ENCODE measurements around the gene OR52B6. TPM values are rescaled to one million over a fixed set of nuclear protein-coding genes. Genes with fewer than 3 reads are reported as not detected.

The OR52B6 gene
- total RNA-seq (not detected), polyA plus RNA-seq (not detected)
- long read RNA-seq, donor 1 = 0 reads
- long read RNA-seq, donor 2 = 0 reads
- long read RNA-seq, donor 3 = 0 reads
- long read RNA-seq, donor 4 = 0 reads
- long read RNA-seq, donor 5 = 0 reads
- long read RNA-seq, donor 6 = 0 reads
- long read RNA-seq, donor 7, partial matches to known transcripts = 0 of 1 reads
- long read RNA-seq, donor 7, other reads (novel, unspliced or antisense) = 0 of 1 reads
- long read RNA-seq, donor 8 = 0 reads
- long read RNA-seq, donor 9 = 0 reads
- long read RNA-seq, donor 10 = 0 reads

DNA sequence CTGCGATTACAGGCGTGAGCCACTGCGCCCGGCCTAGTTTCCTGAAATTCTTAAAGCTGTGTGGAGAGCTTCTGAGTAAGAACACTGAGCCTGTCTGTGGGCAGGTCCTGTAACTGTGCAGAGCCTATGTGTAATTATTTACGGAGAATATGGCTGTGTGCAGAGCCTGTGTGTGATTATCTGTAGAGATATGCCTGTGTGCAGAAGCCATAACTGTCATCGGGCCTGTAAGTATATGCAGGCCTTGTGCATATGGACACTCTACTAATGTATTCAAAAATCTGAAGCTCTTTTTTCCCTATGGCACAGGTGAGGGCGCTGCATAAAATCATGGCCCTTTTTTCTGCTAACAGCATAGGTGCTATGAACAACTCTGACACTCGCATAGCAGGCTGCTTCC is at the start of gene OR52B6:
Gene OR52B6, plus strand, starts transcription at position 301 of the 400 bp plus-strand sequence. Its CDS starts 0 bp downstream, at position 301.
- no peak within 1 kb of the TSS for H3K27ac ChIP-seq
- no peaks in the 10 kb centered on the region for H3K27me3 ChIP-seq
- DNase-seq = no peak
- no peaks in the 10 kb centered on the region for H3K36me3 ChIP-seq
- intact Hi-C loops (cut with DNase I; ENCODE audit: low total_unique reads) = no loop called here
- H3K4me3 ChIP-seq = no peak within 1 kb of the TSS
- H3K4me1 ChIP-seq = no peaks in the 10 kb centered on the region
- no peaks in the 10 kb centered on the region for H3K9me3 ChIP-seq
- TF ChIP-seq CTCF (IDR thresholded peaks at IDR 0.05) (no peak), EP300 (IDR thresholded peaks at IDR 0.05) (no peak), POLR2AphosphoS5 (IDR thresholded peaks at IDR 0.05) (no peak), POLR2A (IDR thresholded peaks at IDR 0.05) (no peak)
- 88 to 96% (median 91%) methylated on average over 8 of the region's 8 CpGs for WGBS, 5 donors

DNA sequence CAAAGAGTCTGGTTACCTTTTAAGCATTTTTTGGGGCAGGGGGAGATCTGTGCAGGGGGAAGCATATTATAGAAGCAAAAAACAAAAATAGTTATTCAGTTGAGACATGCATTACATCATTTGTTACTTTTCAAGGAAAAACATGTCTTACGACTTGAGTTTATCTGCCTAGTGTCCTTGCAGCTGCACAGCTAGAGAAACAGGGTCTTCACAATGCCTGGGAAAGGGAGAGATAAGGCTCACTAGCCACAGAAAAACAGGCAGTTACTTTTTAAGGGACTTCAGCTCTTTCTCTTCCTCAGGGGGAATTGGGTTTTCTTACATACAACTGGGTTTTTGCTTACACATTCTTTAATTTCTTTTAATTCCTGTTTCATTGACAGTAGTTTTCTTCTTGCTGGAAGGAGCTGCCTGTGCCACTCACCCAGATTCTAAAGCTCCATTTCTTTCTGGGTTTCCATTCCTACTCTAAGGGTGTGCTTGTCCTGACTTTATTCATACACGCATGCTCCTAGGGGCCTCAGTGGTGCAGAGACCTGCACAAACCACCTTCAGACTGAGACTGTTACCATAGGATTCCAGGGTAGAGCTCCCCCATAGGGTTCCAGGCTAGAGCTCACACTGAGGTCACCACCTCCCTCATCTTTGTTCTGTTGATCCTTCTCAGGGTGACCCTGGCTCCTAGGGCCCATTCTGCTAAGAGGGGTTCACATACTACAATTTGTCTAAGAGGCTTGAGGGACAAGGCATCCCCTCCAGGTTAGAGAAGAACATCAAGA is 49.4 kb upstream of the OR52B6 start:
- DNase-seq = no peak
- no peak overlapping the region for H3K27ac ChIP-seq
- H3K4me3 ChIP-seq = no peak overlapping the region
- H3K36me3 ChIP-seq = no peaks in the 10 kb centered on the region
- WGBS, 5 donors = 62 to 69% (median 67%) methylated on average over 2 of the region's 2 CpGs
- no peak for TF ChIP-seq EP300 (IDR thresholded peaks at IDR 0.05)
- no peak for TF ChIP-seq POLR2AphosphoS5 (IDR thresholded peaks at IDR 0.05)
- TF ChIP-seq POLR2A (IDR thresholded peaks at IDR 0.05) = no peak
- no peak for TF ChIP-seq CTCF (IDR thresholded peaks at IDR 0.05)
- no peaks in the 10 kb centered on the region for H3K27me3 ChIP-seq
- H3K4me1 ChIP-seq = no peaks in the 10 kb centered on the region
- no peaks in the 10 kb centered on the region for H3K9me3 ChIP-seq
- intact Hi-C loops (cut with DNase I; ENCODE audit: low total_unique reads) = no loop called here

DNA sequence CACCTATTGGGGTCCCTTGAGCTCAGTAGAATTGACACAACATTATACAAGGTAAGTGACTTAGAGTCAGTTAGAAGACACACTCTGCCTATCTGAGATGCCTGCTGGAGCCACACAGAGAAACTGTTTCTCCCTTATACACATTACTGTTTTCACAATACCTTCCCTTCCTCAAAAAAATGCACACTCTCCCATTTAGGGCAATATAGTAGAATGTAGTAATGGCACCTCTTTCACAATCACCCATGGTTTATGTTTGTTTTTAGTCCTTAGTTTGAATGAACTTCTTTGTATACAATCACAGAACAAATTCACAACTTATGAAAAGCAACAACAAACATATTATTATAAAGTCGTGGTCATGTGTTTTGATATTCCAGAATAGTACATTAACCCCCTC is 46.6 kb upstream of the OR52B6 start:
- Histone ChIP-seq H3K27me3 (no peaks in the 10 kb centered on the region), H3K4me1 (no peaks in the 10 kb centered on the region), H3K9me3 (no peaks in the 10 kb centered on the region), H3K4me3 (no peak overlapping the region), H3K36me3 (no peaks in the 10 kb centered on the region), H3K27ac (no peak overlapping the region)
- TF ChIP-seq CTCF (IDR thresholded peaks at IDR 0.05) = no peak
- TF ChIP-seq EP300 (IDR thresholded peaks at IDR 0.05) = no peak
- TF ChIP-seq POLR2A (IDR thresholded peaks at IDR 0.05) = no peak
- no peak for TF ChIP-seq POLR2AphosphoS5 (IDR thresholded peaks at IDR 0.05)
- intact Hi-C loops (cut with DNase I; ENCODE audit: low total_unique reads) = no loop called here
- no peak for DNase-seq
- WGBS, 5 donors = 57 to 81% (median 70%) methylated on average over 1 of the region's 1 CpG

DNA sequence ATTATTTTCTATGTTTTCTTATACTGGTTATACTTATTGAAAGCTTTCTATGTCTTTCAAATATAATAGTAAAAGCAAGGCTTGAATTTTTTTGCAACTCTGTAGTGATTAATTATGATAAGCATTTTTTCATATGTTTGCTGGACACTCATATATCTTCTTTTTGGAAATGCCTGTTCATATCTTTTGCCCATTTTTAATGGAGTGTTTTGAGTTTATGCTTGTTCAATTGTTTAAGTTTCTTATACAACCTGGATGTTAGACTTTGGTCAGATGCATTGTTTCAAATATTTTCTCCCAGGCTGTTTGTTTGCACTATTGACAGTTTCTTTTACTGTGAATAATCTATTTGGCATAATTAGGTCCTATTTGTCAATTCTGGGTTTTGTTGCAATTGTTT is 44.2 kb upstream of the OR52B6 start:
- Histone ChIP-seq H3K4me3 (no peak overlapping the region), H3K27ac (no peak overlapping the region), H3K36me3 (no peaks in the 10 kb centered on the region), H3K4me1 (no peaks in the 10 kb centered on the region), H3K9me3 (no peaks in the 10 kb centered on the region), H3K27me3 (no peaks in the 10 kb centered on the region)
- no peak for DNase-seq
- intact Hi-C loops (cut with DNase I; ENCODE audit: low total_unique reads) = no loop called here
- TF ChIP-seq POLR2A (IDR thresholded peaks at IDR 0.05) (no peak), CTCF (IDR thresholded peaks at IDR 0.05) (no peak), EP300 (IDR thresholded peaks at IDR 0.05) (no peak), POLR2AphosphoS5 (IDR thresholded peaks at IDR 0.05) (no peak)

All from stomach (tissue), 19 donors.